Gastrocnemius medialis (tissue), 4 donors: Measurements from ENCODE around the gene RUNX1. TPM values are rescaled to one million over a fixed set of nuclear protein-coding genes. Genes with fewer than 3 reads are reported as not detected.

Experiments used
- ATAC-seq, 2 donors: fragments of 150-250 bp; one replicate each; pipeline ENCODE4 v1.9.1; 2016
- DNase-seq, 2 donors: peaks; one replicate each; pipeline ENCODE4 v3.0.0-alpha.2; 2019
- H3K27ac ChIP-seq, 4 donors: fragments of 200-600 bp; sonication (generic); 1 replicate in 1 of 4; 2 replicates in 3 of 4; pipeline ENCODE4 v1.5.1; 2016 to 2018; ENCODE audit warnings: mild to moderate bottlenecking in 2 of 4, moderate library complexity in 1 of 4
- H3K27me3 ChIP-seq, 3 donors: fragments of 200-600 bp; sonication (generic) in 2 of 3; 1 replicate in 1 of 3; 2 replicates in 2 of 3; pipeline versions ENCODE4 v1.5.1 to v1.6.0; 2016 to 2019; ENCODE audit warnings: mild to moderate bottlenecking in 1 of 3, moderate library complexity in 1 of 3
- H3K36me3 ChIP-seq, 2 donors: fragments of 200-600 bp; sonication (generic) in 1 of 2; one replicate each; pipeline ENCODE4 v1.5.1; 2017 to 2018
- H3K4me1 ChIP-seq, 2 donors: fragments of 200-600 bp; sonication (generic) in 1 of 2; one replicate each; pipeline ENCODE4 v1.5.1; 2016 to 2017; ENCODE audit warnings: mild to moderate bottlenecking in 2 of 2
- H3K4me3 ChIP-seq, 4 donors: fragments of 200-600 bp; sonication (generic) in 3 of 4; 1 replicate in 1 of 4; 2 replicates in 3 of 4; pipeline ENCODE4 v1.5.1; 2016 to 2019; ENCODE audit warnings: mild to moderate bottlenecking in 2 of 4
- H3K9me3 ChIP-seq, 3 donors: fragments of 200-600 bp; sonication (generic) in 2 of 3; 1 replicate in 1 of 3; 2 replicates in 2 of 3; pipeline ENCODE4 v1.5.1; 2016 to 2019
- CTCF ChIP-seq, 5 experiments: fragments of 450-650 bp in 3 of 5; fragments of 200-600 bp in 2 of 5; sonication (generic) in 2 of 5; IDR thresholded peaks in 4 of 5; conservative IDR thresholded peaks in 1 of 5; 1 replicate in 4 of 5; 2 replicates in 1 of 5; pipeline ENCODE4 v1.5.1; 2016 to 2019; ENCODE audit warnings: antibody characterized with exemption in 5 of 5, mild to moderate bottlenecking in 3 of 5, moderate library complexity in 3 of 5
- POLR2A ChIP-seq, 2 donors: fragments of 450-650 bp; IDR thresholded peaks; one replicate each; pipeline ENCODE4 v1.6.1; 2017; ENCODE audit warnings: antibody characterized with exemption in 2 of 2, mild to moderate bottlenecking in 2 of 2, moderate library complexity in 2 of 2
- in situ Hi-C, 4 donors: fragments of 200-750 bp; cut with MboI; loops; one replicate each; pipeline versions ENCODE4 v1.15.0 to v1.8.0; 2017; ENCODE audit warnings: low sequenced_read_pairs in 4 of 4
- intact Hi-C: fragments of 100-400 bp; cut with DNase I; formaldehyde crosslinking; loops from one replicate; pipeline ENCODE4 v1.15.1; 2023; ENCODE audit warnings: low total_unique reads
- total RNA-seq, 4 donors: library from RNA; depleted of rRNA; stranded (reverse); fragments of >200 nt; gene quantifications; one replicate each; pipeline versions ENCODE4 v1.1.0 to v1.2.3, GENCODE V29; 2016

Gene RUNX1
- total RNA-seq, 4 donors from 2014 or later: 8.0 to 20.9 (median 10.6) TPM

GRCh38 chr21:34965200-34966174 lies 83.6 kb downstream of the RUNX1 start:
- no peaks in the 10 kb centered on the region for H3K36me3 ChIP-seq
- intact Hi-C loops: no loop called here

DNA sequence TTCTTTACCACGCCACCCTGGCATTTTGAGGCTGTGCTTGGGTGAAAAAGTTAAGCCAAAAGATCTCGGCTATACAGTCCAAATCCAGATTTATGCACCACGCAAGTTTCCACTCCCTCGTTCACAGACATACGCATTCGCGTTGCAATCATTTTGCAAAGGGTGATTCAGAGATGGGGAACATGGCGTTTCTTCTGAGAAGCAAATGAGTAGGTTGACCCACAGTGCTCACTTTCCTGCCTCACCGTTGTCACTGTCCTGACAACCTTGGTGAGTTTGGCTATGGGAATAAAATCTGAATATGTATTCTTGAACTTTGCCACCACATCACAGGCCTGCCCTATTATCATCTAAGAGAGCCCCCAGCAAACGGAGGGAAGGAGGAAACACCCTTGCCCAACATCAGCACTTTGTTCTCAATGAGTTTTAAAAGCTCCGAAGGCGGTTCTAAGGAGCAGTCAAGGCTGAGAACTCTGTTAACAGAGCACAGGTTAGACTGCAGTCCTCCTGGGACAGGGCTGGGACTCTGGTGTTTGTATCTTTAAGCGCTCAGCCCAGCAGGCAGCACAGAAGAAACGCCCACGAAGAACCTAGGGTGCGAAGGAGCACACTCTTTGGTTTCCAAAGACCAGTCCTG lies 86.4 kb downstream of the RUNX1 start:
- TF ChIP-seq CTCF (IDR thresholded peaks at IDR 0.05 in 4 of 5, conservative IDR thresholded peaks at IDR 0.05 in 1 of 5): no peak
- no peak for TF ChIP-seq POLR2A (IDR thresholded peaks at IDR 0.05)
- no peaks in the 10 kb centered on the region for H3K4me1 ChIP-seq
- DNase-seq: no peak
- intact Hi-C loops (no loop called here), in situ Hi-C loops (no loop called here)
- ATAC-seq: no peak
- no peaks in the 10 kb centered on the region for H3K36me3 ChIP-seq
- H3K9me3 ChIP-seq: no peaks in the 10 kb centered on the region
- no peaks in the 10 kb centered on the region for H3K27me3 ChIP-seq
- no peak overlapping the region for H3K4me3 ChIP-seq
- no peak overlapping the region for H3K27ac ChIP-seq

More at GRCh38 chr21:34965200-34966174, 83.6 kb downstream of the RUNX1 start:
- H3K4me1 ChIP-seq: no peaks in the 10 kb centered on the region
- no peak for TF ChIP-seq CTCF (IDR thresholded peaks at IDR 0.05 in 4 of 5, conservative IDR thresholded peaks at IDR 0.05 in 1 of 5)
- no peak for ATAC-seq
- DNase-seq: no peak
- no peak overlapping the region for H3K4me3 ChIP-seq
- no peak overlapping the region for H3K27ac ChIP-seq
- in situ Hi-C loops: no loop called here
- H3K27me3 ChIP-seq: no peaks in the 10 kb centered on the region
- no peaks in the 10 kb centered on the region for H3K9me3 ChIP-seq

DNA sequence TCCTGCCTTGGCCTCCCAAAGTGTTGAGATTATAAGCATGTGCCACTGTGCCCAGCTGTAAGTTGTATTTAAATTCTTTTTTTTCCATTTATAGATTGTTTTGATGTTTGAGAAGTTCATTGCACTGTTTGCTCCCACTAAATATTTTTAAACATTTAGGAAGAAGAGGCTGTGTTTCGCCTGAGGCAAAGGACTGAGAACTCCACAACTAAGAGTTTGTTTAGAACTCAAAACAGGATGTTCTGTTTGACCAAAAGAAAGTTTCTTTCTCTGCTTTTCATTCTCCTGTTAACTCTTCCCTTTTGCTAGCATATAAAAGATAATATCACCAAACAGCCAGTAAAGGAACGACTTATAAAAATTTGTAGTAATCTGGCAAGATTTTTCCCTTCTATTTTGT lies 87.0 kb downstream of the RUNX1 start:
- no peaks in the 10 kb centered on the region for H3K4me1 ChIP-seq
- no peaks in the 10 kb centered on the region for H3K36me3 ChIP-seq
- TF ChIP-seq POLR2A (IDR thresholded peaks at IDR 0.05) (no peak), CTCF (IDR thresholded peaks at IDR 0.05 in 4 of 5, conservative IDR thresholded peaks at IDR 0.05 in 1 of 5) (no peak)
- no peaks in the 10 kb centered on the region for H3K9me3 ChIP-seq
- intact Hi-C loops (no loop called here), in situ Hi-C loops (no loop called here)
- ATAC-seq: no peak
- DNase-seq: no peak
- H3K4me3 ChIP-seq: no peak overlapping the region
- no peaks in the 10 kb centered on the region for H3K27me3 ChIP-seq
- no peak overlapping the region for H3K27ac ChIP-seq

- no peaks in the 10 kb centered on the region for H3K36me3 ChIP-seq
- H3K27ac ChIP-seq: no peak overlapping the region
- no peaks in the 10 kb centered on the region for H3K27me3 ChIP-seq
- H3K4me3 ChIP-seq: no peak overlapping the region
- no peak for TF ChIP-seq CTCF (IDR thresholded peaks at IDR 0.05 in 4 of 5, conservative IDR thresholded peaks at IDR 0.05 in 1 of 5)
- no peak for TF ChIP-seq POLR2A (IDR thresholded peaks at IDR 0.05)
- H3K4me1 ChIP-seq: peaks cover 0 to 4% of the 10 kb centered on the region in 2 donors
- no peaks in the 10 kb centered on the region for H3K9me3 ChIP-seq
- intact Hi-C loops: no loop called here
- in situ Hi-C loops: no loop called here
- no peak for ATAC-seq
- DNase-seq: no peak
Observed at GRCh38 chr21:34960687-34961086, 88.4 kb downstream of the RUNX1 start.
